ENCODE data around the gene CALML5. TPM values are rescaled to one million over a fixed set of nuclear protein-coding genes. Genes with fewer than 3 reads are reported as not detected.

CALML5 gene
- total and polyA plus RNA-seq, 9 of the 15 experiments (the other 6 are each of a cell fraction or from before 2014, with no cell fraction given): not detected

DNA sequence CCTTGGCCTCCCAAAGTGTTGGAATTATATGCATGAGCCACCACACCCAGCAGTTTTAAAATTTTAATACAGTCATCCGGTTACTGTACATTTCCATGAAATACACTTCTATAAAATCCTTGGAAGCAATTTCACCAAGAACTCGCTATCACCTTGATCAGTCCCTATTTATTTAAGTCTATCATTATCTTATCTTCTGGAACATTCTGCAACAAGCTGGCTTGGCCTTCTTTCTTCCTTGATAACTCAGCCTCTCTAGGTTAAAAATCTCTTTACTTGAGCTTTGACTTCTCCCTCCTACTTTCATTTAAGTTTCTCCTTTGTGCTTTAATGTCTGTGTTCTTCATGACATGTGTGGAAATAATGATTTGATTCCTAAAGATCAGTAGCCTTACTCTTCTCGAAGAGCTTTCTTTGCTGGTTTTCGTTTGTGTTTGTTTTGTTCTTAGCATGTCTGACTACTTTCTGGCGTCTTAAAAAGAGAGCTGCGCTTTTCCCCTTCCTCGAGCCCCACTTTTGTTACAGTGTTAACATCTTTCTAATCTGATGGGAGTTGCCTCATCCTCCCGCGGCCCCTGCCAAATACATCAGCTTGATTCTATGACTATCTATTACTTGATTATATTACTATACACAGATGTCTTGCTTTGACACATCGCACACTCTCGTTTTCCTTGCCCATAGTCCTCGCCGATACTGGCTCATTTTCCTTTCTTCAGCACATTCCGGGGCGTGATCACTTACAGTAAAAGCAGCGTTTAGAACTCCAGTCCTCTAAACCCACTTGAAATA is 11.1 kb upstream of the CALML5 start (continued):
- peak; percentile 63; the same call in 1 of the 2 replicates for TF ChIP-seq SOX6 (IDR thresholded peaks at IDR 0.05)
- TF ChIP-seq SMARCA4 (IDR thresholded peaks at IDR 0.05): peak; percentile 69
- 0 out of 2 replicates have a peak, but pooled peaks have one; percentile 42 for TF ChIP-seq SMARCE1 (IDR thresholded peaks at IDR 0.05)
- TF ChIP-seq FOSL1 (tag; conservative IDR thresholded peaks at IDR 0.05): peak; percentile 45; the same call in 1 of the 2 replicates
- peak in 1 of 2 experiments; percentile 85; a peak in 2 of 4 replicates for TF ChIP-seq FOXA3 (CRISPR knock-in tag; conservative IDR thresholded peaks at IDR 0.05 in 1 of 2, IDR thresholded peaks at IDR 0.05 in 1 of 2)
- TF ChIP-seq, protein P1, sequence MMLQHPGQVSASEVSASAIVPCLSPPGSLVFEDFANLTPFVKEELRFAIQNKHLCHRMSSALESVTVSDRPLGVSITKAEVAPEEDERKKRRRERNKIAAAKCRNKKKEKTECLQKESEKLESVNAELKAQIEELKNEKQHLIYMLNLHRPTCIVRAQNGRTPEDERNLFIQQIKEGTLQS (IDR thresholded peaks at IDR 0.05): peak; percentile 19; the same call in 1 of the 2 replicates
- TF ChIP-seq, protein P1 (CRISPR knock-in tag; conservative IDR thresholded peaks at IDR 0.05): no peak
- TF ChIP-seq L3MBTL2 (IDR thresholded peaks at IDR 0.05): 0 out of 2 replicates have a peak, but pooled peaks have one; percentile 34
- TF ChIP-seq GTF2F1 (IDR thresholded peaks at IDR 0.05; ENCODE audit: low read depth, low read length): no peak
- peak; percentile 12; the same call in 1 of the 2 replicates for TF ChIP-seq LEF1 (IDR thresholded peaks at IDR 0.05)
- no peak for TF ChIP-seq FUS (optimal IDR thresholded peaks at IDR 0.05; ENCODE audit: low read depth, low read length)
- TF ChIP-seq, protein P2, sequence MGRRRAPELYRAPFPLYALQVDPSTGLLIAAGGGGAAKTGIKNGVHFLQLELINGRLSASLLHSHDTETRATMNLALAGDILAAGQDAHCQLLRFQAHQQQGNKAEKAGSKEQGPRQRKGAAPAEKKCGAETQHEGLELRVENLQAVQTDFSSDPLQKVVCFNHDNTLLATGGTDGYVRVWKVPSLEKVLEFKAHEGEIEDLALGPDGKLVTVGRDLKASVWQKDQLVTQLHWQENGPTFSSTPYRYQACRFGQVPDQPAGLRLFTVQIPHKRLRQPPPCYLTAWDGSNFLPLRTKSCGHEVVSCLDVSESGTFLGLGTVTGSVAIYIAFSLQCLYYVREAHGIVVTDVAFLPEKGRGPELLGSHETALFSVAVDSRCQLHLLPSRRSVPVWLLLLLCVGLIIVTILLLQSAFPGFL (CRISPR knock-in tag; IDR thresholded peaks at IDR 0.05): no peak
- TF ChIP-seq GABPA (tag; conservative IDR thresholded peaks at IDR 0.05; ENCODE audit: low read depth): no peak
- TF ChIP-seq DPF2 (IDR thresholded peaks at IDR 0.05): peak; percentile 50; the same call in 1 of the 2 replicates
- TF ChIP-seq SRSF1 (IDR thresholded peaks at IDR 0.05; ENCODE audit: low read depth, low read length): no peak
- peak; percentile 85 for TF ChIP-seq ARID1B (IDR thresholded peaks at IDR 0.05)
- peak; percentile 86 for TF ChIP-seq ADNP (tag; IDR thresholded peaks at IDR 0.05)
- TF ChIP-seq, protein P3, sequence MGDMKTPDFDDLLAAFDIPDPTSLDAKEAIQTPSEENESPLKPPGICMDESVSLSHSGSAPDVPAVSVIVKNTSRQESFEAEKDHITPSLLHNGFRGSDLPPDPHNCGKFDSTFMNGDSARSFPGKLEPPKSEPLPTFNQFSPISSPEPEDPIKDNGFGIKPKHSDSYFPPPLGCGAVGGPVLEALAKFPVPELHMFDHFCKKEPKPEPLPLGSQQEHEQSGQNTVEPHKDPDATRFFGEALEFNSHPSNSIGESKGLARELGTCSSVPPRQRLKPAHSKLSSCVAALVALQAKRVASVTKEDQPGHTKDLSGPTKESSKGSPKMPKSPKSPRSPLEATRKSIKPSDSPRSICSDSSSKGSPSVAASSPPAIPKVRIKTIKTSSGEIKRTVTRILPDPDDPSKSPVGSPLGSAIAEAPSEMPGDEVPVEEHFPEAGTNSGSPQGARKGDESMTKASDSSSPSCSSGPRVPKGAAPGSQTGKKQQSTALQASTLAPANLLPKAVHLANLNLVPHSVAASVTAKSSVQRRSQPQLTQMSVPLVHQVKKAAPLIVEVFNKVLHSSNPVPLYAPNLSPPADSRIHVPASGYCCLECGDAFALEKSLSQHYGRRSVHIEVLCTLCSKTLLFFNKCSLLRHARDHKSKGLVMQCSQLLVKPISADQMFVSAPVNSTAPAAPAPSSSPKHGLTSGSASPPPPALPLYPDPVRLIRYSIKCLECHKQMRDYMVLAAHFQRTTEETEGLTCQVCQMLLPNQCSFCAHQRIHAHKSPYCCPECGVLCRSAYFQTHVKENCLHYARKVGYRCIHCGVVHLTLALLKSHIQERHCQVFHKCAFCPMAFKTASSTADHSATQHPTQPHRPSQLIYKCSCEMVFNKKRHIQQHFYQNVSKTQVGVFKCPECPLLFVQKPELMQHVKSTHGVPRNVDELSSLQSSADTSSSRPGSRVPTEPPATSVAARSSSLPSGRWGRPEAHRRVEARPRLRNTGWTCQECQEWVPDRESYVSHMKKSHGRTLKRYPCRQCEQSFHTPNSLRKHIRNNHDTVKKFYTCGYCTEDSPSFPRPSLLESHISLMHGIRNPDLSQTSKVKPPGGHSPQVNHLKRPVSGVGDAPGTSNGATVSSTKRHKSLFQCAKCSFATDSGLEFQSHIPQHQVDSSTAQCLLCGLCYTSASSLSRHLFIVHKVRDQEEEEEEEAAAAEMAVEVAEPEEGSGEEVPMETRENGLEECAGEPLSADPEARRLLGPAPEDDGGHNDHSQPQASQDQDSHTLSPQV (IDR thresholded peaks at IDR 0.05): no peak
- TF ChIP-seq CSDE1 (IDR thresholded peaks at IDR 0.05): no peak
- TF ChIP-seq, protein P4, sequence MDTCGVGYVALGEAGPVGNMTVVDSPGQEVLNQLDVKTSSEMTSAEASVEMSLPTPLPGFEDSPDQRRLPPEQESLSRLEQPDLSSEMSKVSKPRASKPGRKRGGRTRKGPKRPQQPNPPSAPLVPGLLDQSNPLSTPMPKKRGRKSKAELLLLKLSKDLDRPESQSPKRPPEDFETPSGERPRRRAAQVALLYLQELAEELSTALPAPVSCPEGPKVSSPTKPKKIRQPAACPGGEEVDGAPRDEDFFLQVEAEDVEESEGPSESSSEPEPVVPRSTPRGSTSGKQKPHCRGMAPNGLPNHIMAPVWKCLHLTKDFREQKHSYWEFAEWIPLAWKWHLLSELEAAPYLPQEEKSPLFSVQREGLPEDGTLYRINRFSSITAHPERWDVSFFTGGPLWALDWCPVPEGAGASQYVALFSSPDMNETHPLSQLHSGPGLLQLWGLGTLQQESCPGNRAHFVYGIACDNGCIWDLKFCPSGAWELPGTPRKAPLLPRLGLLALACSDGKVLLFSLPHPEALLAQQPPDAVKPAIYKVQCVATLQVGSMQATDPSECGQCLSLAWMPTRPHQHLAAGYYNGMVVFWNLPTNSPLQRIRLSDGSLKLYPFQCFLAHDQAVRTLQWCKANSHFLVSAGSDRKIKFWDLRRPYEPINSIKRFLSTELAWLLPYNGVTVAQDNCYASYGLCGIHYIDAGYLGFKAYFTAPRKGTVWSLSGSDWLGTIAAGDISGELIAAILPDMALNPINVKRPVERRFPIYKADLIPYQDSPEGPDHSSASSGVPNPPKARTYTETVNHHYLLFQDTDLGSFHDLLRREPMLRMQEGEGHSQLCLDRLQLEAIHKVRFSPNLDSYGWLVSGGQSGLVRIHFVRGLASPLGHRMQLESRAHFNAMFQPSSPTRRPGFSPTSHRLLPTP (IDR thresholded peaks at IDR 0.05; ENCODE audit: borderline replicate concordance, extremely low read depth, insufficient read length): peak; percentile 22
